Measurements from ENCODE around the gene FAM217B. TPM values are rescaled to one million over a fixed set of nuclear protein-coding genes. Genes with fewer than 3 reads are reported as not detected.

The FAM217B gene
- total RNA-seq, 1 donor from 2014 or later = 7.3 TPM

DNA sequence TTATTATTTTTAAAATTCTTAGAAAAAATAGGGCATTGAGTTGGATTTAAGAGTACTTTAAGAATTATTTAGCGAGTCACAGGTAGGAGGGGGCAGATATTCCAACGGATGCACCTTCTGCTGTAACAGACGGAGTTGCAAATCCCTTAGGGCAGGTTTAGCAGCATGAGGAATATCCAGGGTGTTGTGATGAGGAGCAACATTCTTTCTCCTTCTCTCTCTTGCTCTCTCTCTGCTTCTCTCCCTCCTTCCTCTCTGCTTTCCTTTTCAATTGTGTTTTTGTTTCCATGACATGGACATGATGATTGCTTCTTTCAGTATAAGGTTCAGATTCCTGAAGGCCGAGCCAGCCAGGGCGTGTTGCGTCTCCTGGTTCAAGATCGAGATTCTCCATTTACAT lies 46.9 kb downstream of the FAM217B start:
- no peaks in the 10 kb centered on the region for H3K4me1 ChIP-seq (ENCODE audit: control insufficient read depth in 3 of 3, insufficient read depth in 3 of 3, low read length in 3 of 3)
- H3K9ac ChIP-seq (ENCODE audit: low read depth in 1 of 3, low read length in 3 of 3) = no peak overlapping the region
- H3K36me3 ChIP-seq (ENCODE audit: control insufficient read depth in 3 of 3, insufficient read depth in 3 of 3, low read length in 3 of 3) = no peaks in the 10 kb centered on the region
- no peak overlapping the region for H3K27ac ChIP-seq (ENCODE audit: low read depth, low read length)
- no peak overlapping the region for H3K4me3 ChIP-seq (ENCODE audit: low read length in 3 of 3)
- no peaks in the 10 kb centered on the region for H3K9me3 ChIP-seq (ENCODE audit: control insufficient read depth in 3 of 3, low read length in 3 of 3)
- H3K27me3 ChIP-seq (ENCODE audit: control insufficient read depth in 3 of 3, insufficient read depth in 3 of 3, low read length in 3 of 3) = no peaks in the 10 kb centered on the region

DNA sequence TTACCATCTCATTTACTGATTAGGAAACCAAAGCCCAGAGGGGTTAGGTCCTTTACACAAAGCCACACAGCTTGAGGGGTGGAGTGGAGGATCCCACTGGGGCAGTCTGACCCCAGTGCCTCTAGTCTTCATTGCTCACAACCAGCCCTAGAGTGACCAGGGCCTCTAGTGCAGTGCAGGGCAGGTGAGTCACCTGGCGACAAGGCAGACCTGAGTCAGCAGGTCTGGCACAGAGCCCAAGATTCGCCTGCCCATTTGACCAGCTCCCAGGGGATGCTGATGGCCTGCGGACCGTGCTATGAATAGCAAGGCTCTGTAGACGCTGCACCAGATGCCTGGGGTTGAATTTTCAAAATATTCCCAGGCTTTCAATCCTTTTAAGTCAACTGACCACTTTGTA lies 48.0 kb downstream of the FAM217B start:
- Histone ChIP-seq H3K27me3 (ENCODE audit: control insufficient read depth in 3 of 3, insufficient read depth in 3 of 3, low read length in 3 of 3) (no peaks in the 10 kb centered on the region), H3K36me3 (ENCODE audit: control insufficient read depth in 3 of 3, insufficient read depth in 3 of 3, low read length in 3 of 3) (no peaks in the 10 kb centered on the region), H3K9me3 (ENCODE audit: control insufficient read depth in 3 of 3, low read length in 3 of 3) (no peaks in the 10 kb centered on the region), H3K27ac (ENCODE audit: low read depth, low read length) (no peak overlapping the region), H3K4me1 (ENCODE audit: control insufficient read depth in 3 of 3, insufficient read depth in 3 of 3, low read length in 3 of 3) (no peaks in the 10 kb centered on the region), H3K4me3 (ENCODE audit: low read length in 3 of 3) (no peak overlapping the region), H3K9ac (ENCODE audit: low read depth in 1 of 3, low read length in 3 of 3) (no peak overlapping the region)

DNA sequence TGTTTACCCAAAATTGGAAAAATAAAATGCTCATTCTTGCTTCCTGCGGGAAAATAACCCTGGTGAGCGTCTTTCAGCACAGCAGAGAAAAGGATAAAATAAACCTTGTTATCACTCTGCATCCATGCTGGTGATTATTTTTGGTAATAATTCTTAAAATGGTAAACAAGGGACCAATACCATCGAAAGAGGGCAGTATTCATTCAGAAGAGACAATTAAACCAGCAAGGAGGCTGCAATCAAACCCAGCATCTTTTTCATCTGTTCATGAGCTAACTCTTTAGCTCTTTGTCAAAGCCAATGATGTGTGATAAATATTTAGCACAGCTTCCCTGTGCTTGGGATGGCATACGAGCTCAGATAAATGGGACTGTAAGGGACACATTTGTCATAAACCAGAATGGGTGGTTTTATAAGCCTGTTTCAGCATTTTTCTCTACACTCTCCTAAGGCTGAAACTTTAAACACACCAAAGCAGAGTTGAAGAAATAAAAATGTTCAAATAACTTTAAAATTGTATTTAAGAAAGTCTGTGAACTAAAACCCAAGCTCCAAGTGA lies 52.4 kb downstream of the FAM217B start:
- Histone ChIP-seq H3K4me1 (ENCODE audit: control insufficient read depth in 3 of 3, insufficient read depth in 3 of 3, low read length in 3 of 3) (peaks cover 0 to 12% (median 0%) of the 10 kb centered on the region in 3 donors), H3K4me3 (ENCODE audit: low read length in 3 of 3) (no peak overlapping the region), H3K27ac (ENCODE audit: low read depth, low read length) (no peak overlapping the region), H3K36me3 (ENCODE audit: control insufficient read depth in 3 of 3, insufficient read depth in 3 of 3, low read length in 3 of 3) (no peaks in the 10 kb centered on the region), H3K9me3 (ENCODE audit: control insufficient read depth in 3 of 3, low read length in 3 of 3) (no peaks in the 10 kb centered on the region), H3K27me3 (ENCODE audit: control insufficient read depth in 3 of 3, insufficient read depth in 3 of 3, low read length in 3 of 3) (no peaks in the 10 kb centered on the region), H3K9ac (ENCODE audit: low read depth in 1 of 3, low read length in 3 of 3) (no peak overlapping the region)

DNA sequence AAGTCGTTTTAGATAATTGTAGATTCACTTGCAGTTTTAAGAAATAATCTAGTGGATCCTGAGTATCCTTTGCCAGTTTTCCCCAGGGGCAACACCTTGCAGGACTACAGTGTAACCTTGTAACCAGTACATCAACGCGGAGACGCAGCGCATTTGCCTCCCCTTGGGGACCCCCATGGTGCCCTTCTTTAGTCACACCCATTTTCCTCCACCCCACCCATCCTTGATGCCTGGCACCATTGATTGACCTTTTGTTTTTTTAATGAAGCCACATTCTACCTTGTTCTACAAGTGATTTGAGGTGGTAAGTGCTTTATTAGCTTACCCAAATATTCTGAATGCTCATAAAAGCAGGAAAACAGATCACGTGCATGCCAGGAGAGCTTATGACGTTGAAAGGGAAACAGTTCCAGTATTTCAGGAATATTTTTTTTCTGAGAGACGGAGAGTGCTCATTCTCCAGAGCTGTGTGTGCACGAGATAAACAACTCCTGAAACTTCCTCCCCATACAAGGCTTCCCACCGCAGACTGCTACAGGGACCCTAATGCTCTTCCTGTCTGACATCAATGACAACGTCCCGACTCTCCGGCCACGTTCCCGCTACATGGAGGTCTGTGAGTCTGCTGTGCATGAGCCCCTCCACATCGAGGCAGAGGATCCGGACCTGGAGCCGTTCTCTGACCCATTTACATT lies 53.7 kb downstream of the FAM217B start:
- Histone ChIP-seq H3K4me1 (ENCODE audit: control insufficient read depth in 3 of 3, insufficient read depth in 3 of 3, low read length in 3 of 3) (peaks cover 0 to 12% (median 0%) of the 10 kb centered on the region in 3 donors), H3K36me3 (ENCODE audit: control insufficient read depth in 3 of 3, insufficient read depth in 3 of 3, low read length in 3 of 3) (no peaks in the 10 kb centered on the region), H3K27ac (ENCODE audit: low read depth, low read length) (peak overlapping the region; percentile 15), H3K9ac (ENCODE audit: low read depth in 1 of 3, low read length in 3 of 3) (no peak overlapping the region), H3K27me3 (ENCODE audit: control insufficient read depth in 3 of 3, insufficient read depth in 3 of 3, low read length in 3 of 3) (no peaks in the 10 kb centered on the region), H3K9me3 (ENCODE audit: control insufficient read depth in 3 of 3, low read length in 3 of 3) (no peaks in the 10 kb centered on the region), H3K4me3 (ENCODE audit: low read length in 3 of 3) (peak overlapping the region in 1 of 3 donors; percentile 17)

DNA sequence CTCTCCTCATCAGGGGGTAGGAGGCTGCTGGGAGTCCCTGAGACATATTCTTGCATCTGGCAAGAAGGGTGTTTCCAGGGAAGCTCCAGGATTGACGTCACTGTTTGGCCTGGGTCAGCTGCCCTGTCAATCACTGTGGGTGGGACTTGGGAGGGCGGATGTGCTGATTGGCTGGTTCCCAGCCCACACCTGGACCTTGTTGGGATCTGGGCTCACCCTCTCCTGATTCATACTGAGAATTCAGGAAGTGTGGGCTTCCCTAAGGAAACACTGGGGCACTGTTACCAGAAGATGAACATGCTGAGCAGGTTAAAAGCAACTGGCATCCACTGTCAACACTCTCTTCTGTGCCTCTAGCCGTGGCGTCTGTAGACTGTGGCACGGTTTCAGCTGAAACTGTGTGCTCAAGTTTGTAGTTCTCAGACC lies 54.5 kb downstream of the FAM217B start:
- Histone ChIP-seq H3K27me3 (ENCODE audit: control insufficient read depth in 3 of 3, insufficient read depth in 3 of 3, low read length in 3 of 3) (no peaks in the 10 kb centered on the region), H3K9ac (ENCODE audit: low read depth in 1 of 3, low read length in 3 of 3) (no peak overlapping the region), H3K9me3 (ENCODE audit: control insufficient read depth in 3 of 3, low read length in 3 of 3) (no peaks in the 10 kb centered on the region), H3K27ac (ENCODE audit: low read depth, low read length) (peak overlapping the region; percentile 15), H3K4me1 (ENCODE audit: control insufficient read depth in 3 of 3, insufficient read depth in 3 of 3, low read length in 3 of 3) (peaks cover 0 to 12% (median 3%) of the 10 kb centered on the region in 3 donors), H3K36me3 (ENCODE audit: control insufficient read depth in 3 of 3, insufficient read depth in 3 of 3, low read length in 3 of 3) (no peaks in the 10 kb centered on the region), H3K4me3 (ENCODE audit: low read length in 3 of 3) (peak overlapping the region in 1 of 3 donors; percentile 17)

DNA sequence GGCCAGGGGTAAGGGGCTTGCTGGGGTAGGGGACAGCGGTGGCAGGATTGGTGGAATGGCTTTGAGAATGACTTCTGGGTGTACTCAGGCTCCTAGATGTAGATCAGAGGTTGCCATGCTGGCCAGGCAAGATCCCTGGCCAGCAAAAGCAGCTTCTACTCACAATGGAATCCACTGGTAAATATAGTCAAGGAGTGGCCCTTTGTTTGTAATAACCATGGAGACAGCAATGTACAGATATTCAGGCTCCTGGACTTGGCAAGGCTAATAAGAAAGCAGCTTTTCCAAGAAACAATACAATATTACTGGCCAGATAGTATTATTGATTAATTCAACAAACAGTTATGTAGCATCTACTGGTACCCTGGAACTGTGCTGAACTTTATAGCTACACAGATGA lies 55.9 kb downstream of the FAM217B start:
- Histone ChIP-seq H3K9ac (ENCODE audit: low read depth in 1 of 3, low read length in 3 of 3) (no peak overlapping the region), H3K27ac (ENCODE audit: low read depth, low read length) (no peak overlapping the region), H3K9me3 (ENCODE audit: control insufficient read depth in 3 of 3, low read length in 3 of 3) (no peaks in the 10 kb centered on the region), H3K36me3 (ENCODE audit: control insufficient read depth in 3 of 3, insufficient read depth in 3 of 3, low read length in 3 of 3) (no peaks in the 10 kb centered on the region), H3K27me3 (ENCODE audit: control insufficient read depth in 3 of 3, insufficient read depth in 3 of 3, low read length in 3 of 3) (no peaks in the 10 kb centered on the region), H3K4me1 (ENCODE audit: control insufficient read depth in 3 of 3, insufficient read depth in 3 of 3, low read length in 3 of 3) (peaks cover 0 to 12% (median 4%) of the 10 kb centered on the region in 3 donors), H3K4me3 (ENCODE audit: low read length in 3 of 3) (no peak overlapping the region)

DNA sequence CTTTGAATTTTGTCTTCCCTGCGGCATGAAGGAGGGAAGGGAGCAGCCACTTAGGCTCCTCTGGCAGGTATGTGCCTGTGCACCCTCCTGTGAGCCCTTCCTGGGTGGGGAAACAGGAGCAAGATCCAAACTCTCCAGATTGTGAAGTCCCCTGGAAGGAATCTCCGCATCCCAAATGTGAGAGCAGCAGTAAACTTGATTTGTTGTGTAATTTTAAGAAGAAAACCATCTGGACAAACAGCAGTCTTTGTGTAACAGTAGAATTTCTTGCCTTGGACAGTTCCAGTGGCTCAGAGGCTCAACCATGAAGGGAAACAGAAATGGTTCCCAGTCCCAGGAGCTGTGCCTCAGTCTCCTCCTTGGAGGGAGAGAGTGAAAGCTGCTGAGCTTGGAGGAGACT lies 57.7 kb downstream of the FAM217B start:
- Histone ChIP-seq H3K4me3 (ENCODE audit: low read length in 3 of 3) (no peak overlapping the region), H3K4me1 (ENCODE audit: control insufficient read depth in 3 of 3, insufficient read depth in 3 of 3, low read length in 3 of 3) (peaks cover 0 to 12% (median 4%) of the 10 kb centered on the region in 3 donors), H3K9ac (ENCODE audit: low read depth in 1 of 3, low read length in 3 of 3) (no peak overlapping the region), H3K9me3 (ENCODE audit: control insufficient read depth in 3 of 3, low read length in 3 of 3) (no peaks in the 10 kb centered on the region), H3K27me3 (ENCODE audit: control insufficient read depth in 3 of 3, insufficient read depth in 3 of 3, low read length in 3 of 3) (no peaks in the 10 kb centered on the region), H3K27ac (ENCODE audit: low read depth, low read length) (no peak overlapping the region), H3K36me3 (ENCODE audit: control insufficient read depth in 3 of 3, insufficient read depth in 3 of 3, low read length in 3 of 3) (no peaks in the 10 kb centered on the region)

Other genes with a start within 250 kb of the FAM217B start
- 3.7 TPM for gene SYCP2, start 6.8 kb upstream of the FAM217B start, total RNA-seq
- gene PPP1R3D, start 84 bp upstream of the FAM217B start, total RNA-seq = 6.8 TPM
- 0.52 TPM for gene CDH26, start 18.0 kb downstream of the FAM217B start, total RNA-seq